ENCODE results near the gene NPSR1. TPM values are rescaled to one million over a fixed set of nuclear protein-coding genes. Genes with fewer than 3 reads are reported as not detected.
"Not testable (repeated sequence)": the region's sequence is repeated elsewhere in the genome, so short reads cannot be mapped to it uniquely, and the experiment has no call there.

Gene NPSR1
- total and polyA plus RNA-seq, 4 donors: not detected

- H3K27me3 ChIP-seq (ENCODE audit: control insufficient read depth in 4 of 4, insufficient read depth in 4 of 4, low read length in 3 of 4); DNase-seq (ENCODE audit: low spot score); H3K27ac ChIP-seq (ENCODE audit: low read depth in 1 of 2, low read length in 2 of 2); H3K9ac ChIP-seq (ENCODE audit: low read depth in 1 of 2, low read length in 2 of 2); H3K4me1 ChIP-seq (ENCODE audit: control insufficient read depth in 4 of 4, insufficient read depth in 4 of 4, low read length in 3 of 4); H3K9me3 ChIP-seq (ENCODE audit: control insufficient read depth in 4 of 4, low read length in 3 of 4); H3K36me3 ChIP-seq (ENCODE audit: control insufficient read depth in 4 of 4, insufficient read depth in 3 of 4, low read depth in 1 of 4, low read length in 3 of 4); H3K4me3 ChIP-seq (ENCODE audit: low read depth in 1 of 3, low read length in 3 of 3): not testable (repeated sequence)
- 43% methylated on average over 7 of the region's 7 CpGs for WGBS
Observed at GRCh38 chr7:34814203-34814842, 156.3 kb downstream of the NPSR1 start.

- DNase-seq (ENCODE audit: low spot score): no peak
- Histone ChIP-seq H3K4me3 (ENCODE audit: low read depth in 1 of 3, low read length in 3 of 3) (no peak overlapping the region), H3K9ac (ENCODE audit: low read depth in 1 of 2, low read length in 2 of 2) (no peak overlapping the region), H3K9me3 (ENCODE audit: control insufficient read depth in 4 of 4, low read length in 3 of 4) (no peaks in the 10 kb centered on the region), H3K4me1 (ENCODE audit: control insufficient read depth in 4 of 4, insufficient read depth in 4 of 4, low read length in 3 of 4) (no peaks in the 10 kb centered on the region), H3K27me3 (ENCODE audit: control insufficient read depth in 4 of 4, insufficient read depth in 4 of 4, low read length in 3 of 4) (no peaks in the 10 kb centered on the region), H3K27ac (ENCODE audit: low read depth in 1 of 2, low read length in 2 of 2) (no peak overlapping the region), H3K36me3 (ENCODE audit: control insufficient read depth in 4 of 4, insufficient read depth in 3 of 4, low read depth in 1 of 4, low read length in 3 of 4) (no peaks in the 10 kb centered on the region)
- TF ChIP-seq FOXA2 (IDR thresholded peaks at IDR 0.05) (no peak), RXRA (IDR thresholded peaks at IDR 0.05) (no peak), HNF4A (conservative IDR thresholded peaks at IDR 0.05) (no peak), NR2F2 (IDR thresholded peaks at IDR 0.05) (no peak), YY1 (IDR thresholded peaks at IDR 0.05) (no peak), EGR1 (IDR thresholded peaks at IDR 0.05; ENCODE audit: low read depth in 2 of 2) (no peak), FOXA1 (IDR thresholded peaks at IDR 0.05) (no peak), ZBTB33 (IDR thresholded peaks at IDR 0.05) (no peak), SP1 (IDR thresholded peaks at IDR 0.05) (no peak), RAD21 (IDR thresholded peaks at IDR 0.05) (no peak)
- WGBS: 80% methylated on average over 16 of the region's 16 CpGs
Observed at GRCh38 chr7:34821932-34822558, 164.0 kb downstream of the NPSR1 start.

- Histone ChIP-seq H3K9ac (ENCODE audit: low read depth in 1 of 2, low read length in 2 of 2) (no peak overlapping the region), H3K27me3 (ENCODE audit: control insufficient read depth in 4 of 4, insufficient read depth in 4 of 4, low read length in 3 of 4) (no peaks in the 10 kb centered on the region), H3K27ac (ENCODE audit: low read depth in 1 of 2, low read length in 2 of 2) (no peak overlapping the region), H3K9me3 (ENCODE audit: control insufficient read depth in 4 of 4, low read length in 3 of 4) (no peaks in the 10 kb centered on the region), H3K4me3 (ENCODE audit: low read depth in 1 of 3, low read length in 3 of 3) (no peak overlapping the region), H3K36me3 (ENCODE audit: control insufficient read depth in 4 of 4, insufficient read depth in 3 of 4, low read depth in 1 of 4, low read length in 3 of 4) (no peaks in the 10 kb centered on the region), H3K4me1 (ENCODE audit: control insufficient read depth in 4 of 4, insufficient read depth in 4 of 4, low read length in 3 of 4) (no peaks in the 10 kb centered on the region)
- DNase-seq (ENCODE audit: low spot score): peak; percentile 58
- 45% methylated on average over 7 of the region's 7 CpGs for WGBS
- TF ChIP-seq HNF4A (conservative IDR thresholded peaks at IDR 0.05) (no peak), ATF3 (IDR thresholded peaks at IDR 0.05) (no peak), FOXA2 (IDR thresholded peaks at IDR 0.05) (no peak), EGR1 (IDR thresholded peaks at IDR 0.05; ENCODE audit: low read depth in 2 of 2) (no peak), MAX (IDR thresholded peaks at IDR 0.05) (no peak), FOXA1 (IDR thresholded peaks at IDR 0.05) (no peak), RAD21 (IDR thresholded peaks at IDR 0.05) (peak; percentile 81 to 84), REST (IDR thresholded peaks at IDR 0.05) (no peak), SP1 (IDR thresholded peaks at IDR 0.05) (no peak), ZBTB33 (IDR thresholded peaks at IDR 0.05) (no peak), CTCF (IDR thresholded peaks at IDR 0.05; ENCODE audit: low read depth, low read length, missing input control) (peak; percentile 87), TAF1 (conservative IDR thresholded peaks at IDR 0.05) (no peak), HNF4G (IDR thresholded peaks at IDR 0.05) (no peak), YY1 (IDR thresholded peaks at IDR 0.05) (no peak), NR2F2 (IDR thresholded peaks at IDR 0.05) (no peak)
Observed at GRCh38 chr7:34823650-34824258, 165.7 kb downstream of the NPSR1 start.
